ENCODE results near the gene OR6C74.

GRCh38 chr12:55244309-55244708, at the start of gene OR6C74:
- TF ChIP-seq CTCF (IDR thresholded peaks at IDR 0.05) (no peak), RNF2 (IDR thresholded peaks at IDR 0.05; ENCODE audit: borderline replicate concordance, low read depth) (no peak), MAZ (IDR thresholded peaks at IDR 0.05; ENCODE audit: borderline replicate concordance, low read depth, low read length) (no peak), BCL3 (IDR thresholded peaks at IDR 0.05) (no peak), POLR2A (IDR thresholded peaks at IDR 0.05; ENCODE audit: low read length) (no peak)
